Measurements from ENCODE around the gene EXOC4.

GRCh38 chr7:134031835-134032617, 779.1 kb downstream of the EXOC4 start:
- TF ChIP-seq CTCF (IDR thresholded peaks at IDR 0.05) = no peak
- no peak for TF ChIP-seq POLR2A (IDR thresholded peaks at IDR 0.05)

Measured in vagina (tissue), 2 donors.